LNCAP (cell line): Measurements from ENCODE around the gene KCNE5.

Source experiments
- CTCF ChIP-seq: fragments of 450-650 bp; IDR thresholded peaks from 2 replicates; pipeline ENCODE4 v1.5.1; 2017; ENCODE audit warnings: mild to moderate bottlenecking

The KCNE5 gene

GRCh38 chrX:109622270-109622669 is 2.7 kb downstream of the KCNE5 start:
- no peak for TF ChIP-seq CTCF

- no peak for TF ChIP-seq CTCF
These were observed 5.2 kb downstream of the KCNE5 start for GRCh38 chrX:109619771-109620170.

GRCh38 chrX:109614951-109615350 is 10.0 kb downstream of the KCNE5 start:
- TF ChIP-seq CTCF, result no peak

GRCh38 chrX:109601486-109601885 is 23.5 kb downstream of the KCNE5 start:
- TF ChIP-seq CTCF, result no peak

GRCh38 chrX:109600237-109600651 is 24.7 kb downstream of the KCNE5 start:
- TF ChIP-seq CTCF, result no peak

- no peak for TF ChIP-seq CTCF
These were observed 29.0 kb downstream of the KCNE5 start for GRCh38 chrX:109596015-109596414.

GRCh38 chrX:109590176-109590575 is 34.8 kb downstream of the KCNE5 start:
- TF ChIP-seq CTCF, result no peak

- TF ChIP-seq CTCF, result no peak
These were observed 39.5 kb downstream of the KCNE5 start for GRCh38 chrX:109585488-109585887.
